ENCODE measurements around the gene PIM3. TPM values are rescaled to one million over a fixed set of nuclear protein-coding genes. Genes with fewer than 3 reads are reported as not detected.

Gene PIM3
- total RNA-seq, 1 donor: 19.9 TPM

DNA sequence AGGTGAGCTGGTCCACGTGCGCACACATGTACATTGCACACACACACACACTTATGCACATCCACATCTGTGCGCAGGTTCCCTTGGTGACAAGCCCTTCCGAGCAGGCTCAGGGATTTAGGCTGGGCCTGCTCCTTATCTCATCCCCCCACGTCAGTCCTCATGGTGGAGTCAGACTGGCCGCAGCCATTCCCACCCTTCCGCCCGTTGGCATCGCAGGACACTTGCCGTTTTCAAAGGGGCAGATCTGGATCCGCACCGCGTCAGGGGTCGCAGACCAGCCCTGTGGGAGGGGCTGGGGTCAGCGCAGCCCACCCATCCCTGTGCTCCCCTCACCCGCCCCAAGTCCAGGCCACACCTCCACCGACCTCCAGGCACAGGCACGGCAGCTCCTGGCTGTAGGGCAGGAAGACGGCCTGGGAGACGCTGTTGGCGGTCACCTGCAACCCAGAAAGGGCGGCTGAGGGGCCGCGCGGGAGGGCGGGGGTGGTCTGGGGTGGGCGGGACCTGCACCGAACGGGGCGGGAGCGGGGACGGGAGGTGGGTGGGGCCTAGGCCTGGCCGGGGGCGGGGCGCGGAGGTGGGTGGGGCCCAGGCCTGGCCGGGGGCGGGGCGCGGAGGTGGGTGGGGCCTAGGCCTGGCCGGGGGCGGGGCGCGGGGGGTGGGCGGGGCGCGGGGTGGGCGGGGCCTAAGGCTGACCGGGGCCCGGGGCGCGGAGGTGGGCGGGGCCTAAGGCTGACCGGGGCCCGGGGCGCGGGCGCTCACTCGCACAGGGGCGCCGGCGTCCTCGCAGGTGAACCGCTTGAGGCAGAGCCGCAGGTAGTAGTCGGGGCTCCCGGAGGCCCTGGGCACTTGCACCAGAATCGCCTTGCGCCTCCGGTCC, 38.7 kb downstream of the PIM3 start:
- Histone ChIP-seq H2AFZ (ENCODE audit: low read length) (no peak overlapping the region), H3K4me2 (ENCODE audit: insufficient read depth, low read length) (no peak overlapping the region), H4K20me1 (ENCODE audit: insufficient read depth, low read length) (no peaks in the 10 kb centered on the region), H3K36me3 (ENCODE audit: insufficient read depth, low read length) (no peaks in the 10 kb centered on the region), H3K4me3 (ENCODE audit: insufficient read depth, low read length) (no peak overlapping the region), H3K27me3 (ENCODE audit: insufficient read depth, low read length) (peaks cover 3% of the 10 kb centered on the region), H3K79me2 (ENCODE audit: insufficient read depth, low read length) (no peaks in the 10 kb centered on the region), H3K27ac (ENCODE audit: low read depth, low read length) (no peak overlapping the region), H3K4me1 (ENCODE audit: insufficient read depth, low read length) (no peaks in the 10 kb centered on the region), H3K9me3 (ENCODE audit: low read depth, low read length) (no peaks in the 10 kb centered on the region)
- no peak for TF ChIP-seq CTCF (IDR thresholded peaks at IDR 0.05; ENCODE audit: extremely low read depth, low read depth, low read length)
- DNase-seq (ENCODE audit: insufficient read length, low spot score, missing footprints): peak; percentile 83

GRCh38 chr22:49999946-50000586, 39.5 kb downstream of the PIM3 start:
- H3K4me2 ChIP-seq (ENCODE audit: insufficient read depth, low read length): no peak overlapping the region

GRCh38 chr22:50000587-50001387, 40.2 kb downstream of the PIM3 start:
- Histone ChIP-seq H3K27me3 (ENCODE audit: insufficient read depth, low read length) (peaks cover 5% of the 10 kb centered on the region), H3K4me1 (ENCODE audit: insufficient read depth, low read length) (no peaks in the 10 kb centered on the region), H3K36me3 (ENCODE audit: insufficient read depth, low read length) (no peaks in the 10 kb centered on the region), H3K27ac (ENCODE audit: low read depth, low read length) (no peak overlapping the region), H2AFZ (ENCODE audit: low read length) (no peak overlapping the region), H3K79me2 (ENCODE audit: insufficient read depth, low read length) (no peaks in the 10 kb centered on the region), H3K4me3 (ENCODE audit: insufficient read depth, low read length) (no peak overlapping the region), H4K20me1 (ENCODE audit: insufficient read depth, low read length) (no peaks in the 10 kb centered on the region), H3K9me3 (ENCODE audit: low read depth, low read length) (no peaks in the 10 kb centered on the region), H3K4me2 (ENCODE audit: insufficient read depth, low read length) (no peak overlapping the region)
- TF ChIP-seq CTCF (IDR thresholded peaks at IDR 0.05; ENCODE audit: extremely low read depth, low read depth, low read length): no peak
- peak; percentile 44 for DNase-seq (ENCODE audit: insufficient read length, low spot score, missing footprints)

More at GRCh38 chr22:49999946-50000586, 39.5 kb downstream of the PIM3 start:
- Histone ChIP-seq H3K9me3 (ENCODE audit: low read depth, low read length) (no peaks in the 10 kb centered on the region), H3K4me3 (ENCODE audit: insufficient read depth, low read length) (no peak overlapping the region), H3K27ac (ENCODE audit: low read depth, low read length) (no peak overlapping the region), H3K36me3 (ENCODE audit: insufficient read depth, low read length) (no peaks in the 10 kb centered on the region), H3K79me2 (ENCODE audit: insufficient read depth, low read length) (no peaks in the 10 kb centered on the region), H3K4me1 (ENCODE audit: insufficient read depth, low read length) (no peaks in the 10 kb centered on the region), H4K20me1 (ENCODE audit: insufficient read depth, low read length) (no peaks in the 10 kb centered on the region), H2AFZ (ENCODE audit: low read length) (no peak overlapping the region), H3K27me3 (ENCODE audit: insufficient read depth, low read length) (peaks cover 5% of the 10 kb centered on the region)
- peak; percentile 61 for DNase-seq (ENCODE audit: insufficient read length, low spot score, missing footprints)
- no peak for TF ChIP-seq CTCF (IDR thresholded peaks at IDR 0.05; ENCODE audit: extremely low read depth, low read depth, low read length)

All from osteoblast (primary cell).